Tibial artery (tissue), 4 donors: Measurements from ENCODE around the gene ZNRD2.

Experiments used
- DNase-seq, 2 donors: peaks; one replicate each; pipeline ENCODE4 v3.0.0-alpha.2; 2019
- H3K27ac ChIP-seq, 2 donors: fragments of 200-600 bp; sonication (generic) in 1 of 2; 1 replicate in 1 of 2; 2 replicates in 1 of 2; pipeline ENCODE4 v1.5.1; 2018 to 2019; ENCODE audit warnings: mild to moderate bottlenecking in 1 of 2
- H3K27me3 ChIP-seq, 2 donors: fragments of 200-600 bp; sonication (generic) in 1 of 2; one replicate each; pipeline versions ENCODE4 v1.5.1 to v1.6.0; 2016 to 2019
- H3K36me3 ChIP-seq, 3 donors: fragments of 200-600 bp; sonication (generic) in 2 of 3; one replicate each; pipeline ENCODE4 v1.5.1; 2016 to 2019; ENCODE audit warnings: mild to moderate bottlenecking in 2 of 3
- H3K4me1 ChIP-seq, 4 donors: fragments of 200-600 bp; sonication (generic) in 2 of 4; 1 replicate in 3 of 4; 2 replicates in 1 of 4; pipeline ENCODE4 v1.5.1; 2016 to 2019
- H3K4me3 ChIP-seq, 2 donors: fragments of 200-600 bp; sonication (generic) in 1 of 2; 1 replicate in 1 of 2; 2 replicates in 1 of 2; pipeline ENCODE4 v1.5.1; 2018 to 2019; ENCODE audit warnings: mild to moderate bottlenecking in 2 of 2
- H3K9me3 ChIP-seq, 3 donors: fragments of 200-600 bp; sonication (generic) in 1 of 3; one replicate each; pipeline ENCODE4 v1.5.1; 2016 to 2019
- CTCF ChIP-seq, 2 experiments: fragments of 200-600 bp in 1 of 2; fragments of 450-650 bp in 1 of 2; IDR thresholded peaks; one replicate each; pipeline ENCODE4 v1.5.1; 2017 to 2019; ENCODE audit warnings: antibody characterized with exemption in 2 of 2, mild to moderate bottlenecking in 1 of 2, moderate library complexity in 1 of 2
- intact Hi-C: fragments of 100-400 bp; cut with DNase I; formaldehyde crosslinking; loops from one replicate; pipeline ENCODE4 v1.15.0; 2023; ENCODE audit warnings: low total_unique reads

Gene ZNRD2

GRCh38 chr11:65558002-65558929 is 12.0 kb upstream of the ZNRD2 start, which contains the start of gene LTBP3:
TSS of gene LTBP3 (minus strand) at chr11:65558359. CDS start at chr11:65557959, 400 bp downstream.
- H3K36me3 ChIP-seq, result peaks cover 0 to 9% (median 9%) of the 10 kb centered on the region in 3 donors
- H3K9me3 ChIP-seq, result no peaks in the 10 kb centered on the region
- no peak for TF ChIP-seq CTCF (IDR thresholded peaks at IDR 0.05)
- intact Hi-C loops, result no loop called here
- DNase-seq, result peak; percentile 89 to 96
- peak within 1 kb of the TSS; percentile 96 to 98 for H3K27ac ChIP-seq
- peaks cover 9 to 73% (median 66%) of the 10 kb centered on the region in 4 donors for H3K4me1 ChIP-seq
- H3K4me3 ChIP-seq, result peak within 1 kb of the TSS; percentile 58 to 75
- no peaks in the 10 kb centered on the region for H3K27me3 ChIP-seq

- Histone ChIP-seq H3K9me3 (no peaks in the 10 kb centered on the region), H3K4me1 (peaks cover 9 to 66% (median 59%) of the 10 kb centered on the region in 4 donors), H3K4me3 (peak overlapping the region; percentile 58 to 75), H3K36me3 (peaks cover 0 to 2% (median 1%) of the 10 kb centered on the region in 3 donors), H3K27ac (peak overlapping the region; percentile 96 to 98), H3K27me3 (no peaks in the 10 kb centered on the region)
- peak; percentile 73 to 90 for DNase-seq
- no peak for TF ChIP-seq CTCF (IDR thresholded peaks at IDR 0.05)
- intact Hi-C loops, result no loop called here
Measured at GRCh38 chr11:65558930-65559509, 11.3 kb upstream of the ZNRD2 start.

GRCh38 chr11:65559535-65559934 is 10.7 kb upstream of the ZNRD2 start:
- Histone ChIP-seq H3K27ac (peak overlapping the region; percentile 96 to 98), H3K27me3 (no peaks in the 10 kb centered on the region), H3K9me3 (no peaks in the 10 kb centered on the region), H3K4me3 (peak overlapping the region in 1 of 2 donors; percentile 75), H3K4me1 (peaks cover 9 to 61% (median 55%) of the 10 kb centered on the region in 4 donors), H3K36me3 (no peaks in the 10 kb centered on the region)
- intact Hi-C loops, result no loop called here
- DNase-seq, result no peak
- no peak for TF ChIP-seq CTCF (IDR thresholded peaks at IDR 0.05)

GRCh38 chr11:65559951-65560537 is 10.2 kb upstream of the ZNRD2 start:
- H3K4me1 ChIP-seq, result peaks cover 9 to 56% (median 50%) of the 10 kb centered on the region in 4 donors
- no peaks in the 10 kb centered on the region for H3K36me3 ChIP-seq
- no peaks in the 10 kb centered on the region for H3K9me3 ChIP-seq
- H3K4me3 ChIP-seq, result no peak overlapping the region
- no peaks in the 10 kb centered on the region for H3K27me3 ChIP-seq
- TF ChIP-seq CTCF (IDR thresholded peaks at IDR 0.05), result no peak
- DNase-seq, result peak in 1 of 2 donors; percentile 72
- intact Hi-C loops, result no loop called here
- peak overlapping the region; percentile 96 to 98 for H3K27ac ChIP-seq

- Histone ChIP-seq H3K4me1 (peaks cover 9 to 48% (median 43%) of the 10 kb centered on the region in 4 donors), H3K36me3 (no peaks in the 10 kb centered on the region), H3K4me3 (no peak overlapping the region), H3K27ac (peak overlapping the region; percentile 96 to 98), H3K9me3 (no peaks in the 10 kb centered on the region), H3K27me3 (no peaks in the 10 kb centered on the region)
- no peak for TF ChIP-seq CTCF (IDR thresholded peaks at IDR 0.05)
- intact Hi-C loops, result no loop called here
- DNase-seq, result peak; percentile 67 to 85
Measured at GRCh38 chr11:65560555-65561418, 9.5 kb upstream of the ZNRD2 start.
